ENCODE data around the gene SYPL2. TPM values are rescaled to one million over a fixed set of nuclear protein-coding genes. Genes with fewer than 3 reads are reported as not detected.

Gene SYPL2
- total and polyA plus RNA-seq, 9 donors = 0.31 to 5.1 (median 2.4) TPM

DNA sequence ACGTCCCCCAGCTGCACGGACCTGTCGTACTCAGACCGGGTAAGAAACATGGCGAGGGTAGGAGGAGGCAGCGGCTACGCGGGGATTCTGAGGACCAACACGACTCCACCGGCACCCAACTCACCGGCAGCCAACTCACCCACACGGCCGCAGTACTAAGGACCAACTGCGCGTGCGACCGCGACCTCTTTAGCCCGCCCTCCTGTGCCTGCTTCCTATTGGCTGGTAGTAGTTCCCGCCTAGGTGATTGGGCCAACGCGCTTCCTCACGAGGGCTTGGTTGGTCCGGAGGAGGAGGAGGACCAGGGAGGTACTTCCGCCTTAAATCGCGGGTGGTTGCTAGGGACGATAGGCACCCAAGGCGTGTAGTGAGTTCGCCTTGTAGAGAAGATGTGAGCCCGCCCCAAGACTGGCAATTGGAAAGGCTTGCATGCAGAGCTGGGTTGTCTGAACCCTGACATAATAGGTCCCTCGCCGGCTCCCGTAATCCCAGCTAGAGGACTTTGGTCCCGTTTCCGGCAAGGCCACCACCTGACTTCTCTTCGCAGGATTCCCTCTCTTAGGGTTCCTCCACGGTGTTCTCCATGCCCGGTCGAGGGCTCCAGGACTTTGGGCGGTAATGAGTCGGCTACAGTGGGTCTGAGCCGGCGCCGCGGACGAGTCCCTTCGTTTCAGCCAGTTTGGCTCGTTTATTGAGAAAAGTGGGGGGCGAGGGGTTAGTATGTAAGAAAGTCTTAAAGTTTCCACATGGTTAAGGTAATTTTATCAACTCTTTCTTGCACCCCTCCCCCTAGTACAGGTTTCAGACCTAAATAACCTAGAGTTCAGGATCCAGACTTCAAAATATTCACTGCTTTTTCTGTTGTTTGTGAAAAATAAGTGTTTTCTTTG is 39.8 kb upstream of the SYPL2 start, which contains the start of gene PSMA5:
PSMA5 (minus strand) TSS at position 168 of the 890 bp plus-strand sequence; CDS start at position 50, 118 bp downstream.
- peak; percentile 92 to 96 (median 93) for DNase-seq
- peak; percentile 17 for TF ChIP-seq POLR2A (IDR thresholded peaks at IDR 0.05)
- TF ChIP-seq EP300 (IDR thresholded peaks at IDR 0.05) = no peak
- intact Hi-C loops (cut with DNase I) = loop anchor here in 2 of 4 donors (10.0 kb wide), 1 partner anchor 108 kb away; the partner anchor contains the start of gene GPR61 (in 2 of the 2)
- H3K4me1 ChIP-seq (ENCODE audit: insufficient read depth) = peaks cover 3% of the 10 kb centered on the region
- 0 to 1% (median 0%) methylated on average over 50 of the region's 50 CpGs for WGBS, 3 donors
- H3K9me3 ChIP-seq = no peaks in the 10 kb centered on the region
- no peaks in the 10 kb centered on the region for H3K27me3 ChIP-seq
- H3K4me3 ChIP-seq = peak within 1 kb of the TSS; percentile 74
- no peaks in the 10 kb centered on the region for H3K36me3 ChIP-seq
- peak within 1 kb of the TSS in 1 of 2 donors; percentile 81 for H3K27ac ChIP-seq

DNA sequence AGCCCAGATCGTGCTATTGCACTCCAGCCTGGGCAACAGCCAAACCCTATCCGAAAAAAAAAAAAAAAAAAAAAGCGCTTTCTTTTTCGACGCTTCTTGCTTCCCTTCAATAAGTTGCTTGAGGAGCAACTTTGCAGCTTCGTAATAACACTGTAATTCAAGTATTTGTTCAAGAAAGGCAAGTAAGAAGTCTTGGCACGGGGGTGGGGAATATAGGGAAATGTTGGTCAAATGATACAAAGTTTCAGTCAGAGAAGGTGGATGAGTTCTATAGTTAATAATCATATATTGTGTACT is 39.2 kb upstream of the SYPL2 start:
- DNase-seq = no peak
- intact Hi-C loops (cut with DNase I) = loop anchor here in 2 of 4 donors (10.0 kb wide), 1 partner anchor 108 kb away; the partner anchor contains the start of gene GPR61 (in 2 of the 2)
- Histone ChIP-seq H3K9me3 (no peaks in the 10 kb centered on the region), H3K27ac (peak overlapping the region in 1 of 2 donors; percentile 81), H3K36me3 (no peaks in the 10 kb centered on the region), H3K4me3 (peak overlapping the region; percentile 74), H3K4me1 (ENCODE audit: insufficient read depth) (peaks cover 3% of the 10 kb centered on the region), H3K27me3 (no peaks in the 10 kb centered on the region)
- WGBS, 3 donors = 5 to 7% (median 5%) methylated on average over 7 of the region's 7 CpGs
- TF ChIP-seq, protein P1, sequence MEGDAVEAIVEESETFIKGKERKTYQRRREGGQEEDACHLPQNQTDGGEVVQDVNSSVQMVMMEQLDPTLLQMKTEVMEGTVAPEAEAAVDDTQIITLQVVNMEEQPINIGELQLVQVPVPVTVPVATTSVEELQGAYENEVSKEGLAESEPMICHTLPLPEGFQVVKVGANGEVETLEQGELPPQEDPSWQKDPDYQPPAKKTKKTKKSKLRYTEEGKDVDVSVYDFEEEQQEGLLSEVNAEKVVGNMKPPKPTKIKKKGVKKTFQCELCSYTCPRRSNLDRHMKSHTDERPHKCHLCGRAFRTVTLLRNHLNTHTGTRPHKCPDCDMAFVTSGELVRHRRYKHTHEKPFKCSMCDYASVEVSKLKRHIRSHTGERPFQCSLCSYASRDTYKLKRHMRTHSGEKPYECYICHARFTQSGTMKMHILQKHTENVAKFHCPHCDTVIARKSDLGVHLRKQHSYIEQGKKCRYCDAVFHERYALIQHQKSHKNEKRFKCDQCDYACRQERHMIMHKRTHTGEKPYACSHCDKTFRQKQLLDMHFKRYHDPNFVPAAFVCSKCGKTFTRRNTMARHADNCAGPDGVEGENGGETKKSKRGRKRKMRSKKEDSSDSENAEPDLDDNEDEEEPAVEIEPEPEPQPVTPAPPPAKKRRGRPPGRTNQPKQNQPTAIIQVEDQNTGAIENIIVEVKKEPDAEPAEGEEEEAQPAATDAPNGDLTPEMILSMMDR (IDR thresholded peaks at IDR 0.05) = no peak
- TF ChIP-seq POLR2A (IDR thresholded peaks at IDR 0.05) (no peak), EP300 (IDR thresholded peaks at IDR 0.05) (no peak)

DNA sequence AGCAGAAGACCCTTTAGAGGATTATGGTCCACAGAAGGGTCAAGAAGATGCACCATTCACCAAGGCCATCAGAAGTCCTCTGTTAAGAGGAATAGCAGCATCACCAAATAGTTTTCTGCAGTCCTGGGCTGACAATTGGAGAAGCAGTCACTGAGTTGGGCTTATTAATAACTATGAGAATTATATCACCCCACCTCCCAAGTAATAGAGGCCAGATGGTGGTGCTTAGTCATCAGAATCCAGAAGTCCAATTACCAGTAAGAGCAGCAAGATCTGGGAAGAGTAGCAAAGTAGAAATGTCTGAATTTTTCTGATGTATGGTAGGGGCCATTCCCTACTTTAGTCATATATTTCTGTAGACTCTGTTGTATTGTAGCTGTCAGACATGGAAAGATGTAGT is 34.0 kb upstream of the SYPL2 start:
- Histone ChIP-seq H3K27ac (no peak overlapping the region), H3K27me3 (no peaks in the 10 kb centered on the region), H3K4me1 (ENCODE audit: insufficient read depth) (no peaks in the 10 kb centered on the region), H3K4me3 (no peak overlapping the region), H3K9me3 (no peaks in the 10 kb centered on the region), H3K36me3 (no peaks in the 10 kb centered on the region)
- DNase-seq = no peak
- TF ChIP-seq EP300 (IDR thresholded peaks at IDR 0.05) = no peak
- no peak for TF ChIP-seq POLR2A (IDR thresholded peaks at IDR 0.05)
- TF ChIP-seq, protein P1 (IDR thresholded peaks at IDR 0.05) = no peak
- intact Hi-C loops (cut with DNase I) = no loop called here

DNA sequence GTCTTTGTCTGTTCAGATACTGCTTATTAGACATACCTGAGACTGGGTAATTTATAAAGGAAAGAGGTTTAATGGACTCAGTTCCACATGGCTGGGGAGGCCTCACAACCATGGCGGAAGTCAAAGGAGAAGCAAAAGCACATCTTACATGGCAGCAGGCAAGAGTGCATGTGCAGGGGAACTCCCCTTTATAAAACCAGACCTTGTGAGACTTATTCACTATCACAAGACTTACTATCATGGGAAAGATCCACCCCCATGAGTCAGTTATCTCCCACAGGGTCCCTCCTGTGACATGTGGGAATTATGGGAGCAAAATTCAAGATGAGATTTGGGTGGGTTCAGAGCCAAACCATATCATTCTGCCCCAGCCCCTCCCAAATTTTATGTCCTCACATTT is 33.0 kb upstream of the SYPL2 start:
- WGBS, 3 donors = 88 to 96% (median 92%) methylated on average over 1 of the region's 1 CpG
- TF ChIP-seq POLR2A (IDR thresholded peaks at IDR 0.05) = no peak
- TF ChIP-seq EP300 (IDR thresholded peaks at IDR 0.05) = no peak
- TF ChIP-seq, protein P1 (IDR thresholded peaks at IDR 0.05) = no peak
- Histone ChIP-seq H3K27ac (no peak overlapping the region), H3K4me1 (ENCODE audit: insufficient read depth) (no peaks in the 10 kb centered on the region), H3K9me3 (no peaks in the 10 kb centered on the region), H3K4me3 (no peak overlapping the region), H3K36me3 (no peaks in the 10 kb centered on the region), H3K27me3 (no peaks in the 10 kb centered on the region)
- intact Hi-C loops (cut with DNase I) = no loop called here
- no peak for DNase-seq

DNA sequence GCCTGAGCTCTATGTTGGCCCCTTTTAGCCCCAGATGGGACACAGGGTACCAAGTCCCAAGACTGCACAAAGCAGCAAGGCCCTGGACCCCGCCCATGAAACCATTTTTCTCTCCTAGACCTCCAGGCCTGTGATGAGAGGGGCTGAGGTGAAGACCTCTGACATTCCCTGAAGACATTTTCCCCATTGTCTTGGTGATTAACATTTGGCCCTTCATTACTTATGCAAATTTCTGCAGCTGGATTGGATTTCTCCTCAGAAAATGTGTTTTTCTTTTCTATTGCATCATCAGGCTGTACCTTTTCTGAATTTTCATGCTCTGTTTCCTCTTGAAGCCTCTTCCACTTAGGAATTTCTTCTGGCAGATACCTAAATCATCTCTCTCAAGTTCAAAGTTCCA is 31.9 kb upstream of the SYPL2 start:
- no peak overlapping the region for H3K27ac ChIP-seq
- DNase-seq = no peak
- TF ChIP-seq POLR2A (IDR thresholded peaks at IDR 0.05) = no peak
- H3K4me3 ChIP-seq = no peak overlapping the region
- H3K36me3 ChIP-seq = no peaks in the 10 kb centered on the region
- H3K4me1 ChIP-seq (ENCODE audit: insufficient read depth) = no peaks in the 10 kb centered on the region
- intact Hi-C loops (cut with DNase I) = no loop called here
- H3K27me3 ChIP-seq = no peaks in the 10 kb centered on the region
- 76 to 83% (median 77%) methylated on average over 1 of the region's 1 CpG for WGBS, 3 donors
- no peaks in the 10 kb centered on the region for H3K9me3 ChIP-seq

All from ovary (tissue), 9 donors.